Measurements from ENCODE around the gene ZC3H8. TPM values are rescaled to one million over a fixed set of nuclear protein-coding genes. Genes with fewer than 3 reads are reported as not detected.
A peak's percentile ranks its signal among the peaks of the same experiment; 100 is the strongest.

Gene ZC3H8
- total RNA-seq, 1 donor from 2014 or later = 9.4 TPM

GRCh38 chr2:112195167-112195766 lies 59.6 kb downstream of the ZC3H8 start:
- ATAC-seq = peak; percentile 8

DNA sequence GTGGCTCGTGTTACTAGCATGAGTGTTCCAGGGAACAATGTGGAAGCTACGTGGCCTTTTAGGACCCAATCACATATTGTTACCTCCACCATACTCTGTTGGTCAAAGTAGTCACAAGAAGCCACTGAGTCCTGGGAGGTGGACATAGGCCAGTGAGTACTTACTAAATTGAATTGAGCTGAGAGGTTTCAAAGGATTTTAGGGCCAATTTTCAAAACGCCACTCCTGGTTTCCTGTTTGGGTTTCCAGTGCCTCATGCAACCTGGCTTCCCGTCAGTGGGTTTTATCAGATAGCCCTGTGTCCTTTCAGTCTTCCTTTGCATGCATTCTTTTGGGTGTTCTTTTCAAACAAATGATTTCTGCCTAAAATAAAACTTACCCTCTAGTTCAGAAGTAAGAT lies 60.4 kb downstream of the ZC3H8 start:
- ATAC-seq = no peak

- ATAC-seq = no peak
Measured at GRCh38 chr2:112194028-112194427, 60.8 kb downstream of the ZC3H8 start.

DNA sequence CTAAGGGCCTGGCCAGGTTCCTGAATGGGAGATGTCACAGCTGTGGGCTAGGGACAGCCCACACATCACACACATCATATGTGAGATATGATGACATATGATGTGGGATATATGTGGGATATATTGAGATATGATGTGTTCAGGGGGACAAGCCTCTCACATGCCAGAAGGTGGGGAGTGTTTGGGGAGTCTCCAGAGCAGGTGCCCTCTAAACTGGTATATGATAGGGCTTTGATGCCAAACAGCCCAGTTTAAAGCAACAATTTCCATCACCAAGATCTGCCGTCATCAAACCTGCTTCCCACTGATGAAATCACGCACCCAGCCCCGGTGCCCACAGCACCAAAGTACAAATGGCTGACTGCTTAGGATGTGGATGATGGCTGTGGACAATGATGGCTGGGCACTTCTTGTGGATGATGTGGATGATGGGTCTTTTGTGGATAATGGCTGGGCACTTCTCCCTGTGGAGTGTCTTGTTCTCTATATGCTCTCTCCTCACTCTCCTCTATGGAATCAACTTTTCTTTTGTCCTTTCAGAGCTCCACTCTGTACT lies 65.8 kb downstream of the ZC3H8 start:
- no peak for ATAC-seq

- ATAC-seq = peak; percentile 72
Measured at GRCh38 chr2:112187805-112188596, 66.8 kb downstream of the ZC3H8 start.

- ATAC-seq = no peak
Measured at GRCh38 chr2:112187046-112187715, 67.7 kb downstream of the ZC3H8 start.

DNA sequence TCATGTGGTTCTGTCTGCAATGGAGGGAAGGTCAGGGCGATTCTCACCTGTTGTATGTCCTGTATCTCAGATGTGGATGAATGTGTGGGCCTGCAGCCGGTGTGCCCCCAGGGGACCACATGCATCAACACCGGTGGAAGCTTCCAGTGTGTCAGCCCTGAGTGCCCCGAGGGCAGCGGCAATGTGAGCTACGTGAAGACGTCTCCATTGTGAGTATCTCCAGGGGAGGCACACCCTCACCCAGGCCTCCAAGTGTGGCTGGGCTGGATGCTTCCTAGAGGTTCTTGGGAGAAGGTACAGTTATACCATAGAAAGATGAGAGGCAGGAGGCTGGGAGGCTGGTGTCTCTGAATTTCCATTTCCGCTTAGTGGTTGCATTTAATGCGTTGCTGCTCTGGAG lies 69.7 kb downstream of the ZC3H8 start:
- ATAC-seq = no peak

DNA sequence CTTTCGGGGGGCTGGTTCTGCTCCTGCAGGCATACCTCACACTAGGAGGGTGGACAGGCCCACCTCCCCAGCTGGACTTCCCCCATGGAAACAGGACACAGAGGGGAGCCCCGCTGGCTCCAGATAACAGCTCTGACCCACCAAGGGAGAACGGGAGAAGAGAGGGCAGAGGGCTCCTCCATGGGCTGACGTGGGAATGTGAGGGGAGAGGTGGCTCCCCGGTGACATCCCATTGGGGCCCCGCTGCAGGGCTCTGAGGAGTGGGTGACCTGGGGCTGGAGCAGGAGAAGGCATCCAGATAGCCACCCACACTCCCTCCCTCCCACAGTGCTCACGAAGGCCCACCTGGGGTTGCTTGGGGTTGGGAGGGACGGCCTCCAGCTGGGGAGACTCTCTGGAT lies 70.7 kb downstream of the ZC3H8 start:
- no peak for ATAC-seq

DNA sequence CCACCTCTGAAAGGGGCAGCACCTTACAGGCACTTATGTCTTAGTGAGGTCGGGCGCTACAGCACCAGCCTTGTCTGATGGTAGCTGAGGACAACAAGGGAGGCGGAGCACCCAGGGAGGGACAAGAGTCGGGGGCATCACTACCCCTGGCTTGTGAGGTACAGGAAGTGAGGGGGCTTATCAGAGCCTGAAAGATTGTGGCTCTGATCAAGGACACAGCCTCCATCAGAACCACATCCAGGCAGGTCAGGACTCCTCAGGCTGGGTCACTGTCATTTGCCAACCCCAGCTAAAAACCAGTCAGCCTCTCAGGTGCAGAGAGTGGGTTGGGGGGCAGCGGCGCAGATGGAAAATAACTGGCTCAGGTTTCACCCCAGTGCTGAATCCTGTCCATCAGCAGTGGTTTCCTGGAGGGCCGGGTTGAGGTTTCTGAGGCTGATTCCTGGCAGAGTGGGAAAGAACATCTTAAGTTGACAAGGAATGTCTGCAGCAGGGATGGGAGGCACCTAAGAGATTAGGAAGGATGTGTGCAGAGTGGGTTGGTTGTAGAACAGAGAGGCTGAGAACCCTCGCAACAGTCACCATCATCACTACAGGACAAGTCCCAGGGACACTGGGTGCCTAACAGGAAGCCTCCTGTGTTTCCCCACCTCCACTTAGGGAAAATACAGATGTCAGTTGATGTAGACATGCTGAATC lies 71.4 kb downstream of the ZC3H8 start:
- ATAC-seq = no peak

GRCh38 chr2:112182581-112183034 lies 72.2 kb downstream of the ZC3H8 start:
- no peak for ATAC-seq

DNA sequence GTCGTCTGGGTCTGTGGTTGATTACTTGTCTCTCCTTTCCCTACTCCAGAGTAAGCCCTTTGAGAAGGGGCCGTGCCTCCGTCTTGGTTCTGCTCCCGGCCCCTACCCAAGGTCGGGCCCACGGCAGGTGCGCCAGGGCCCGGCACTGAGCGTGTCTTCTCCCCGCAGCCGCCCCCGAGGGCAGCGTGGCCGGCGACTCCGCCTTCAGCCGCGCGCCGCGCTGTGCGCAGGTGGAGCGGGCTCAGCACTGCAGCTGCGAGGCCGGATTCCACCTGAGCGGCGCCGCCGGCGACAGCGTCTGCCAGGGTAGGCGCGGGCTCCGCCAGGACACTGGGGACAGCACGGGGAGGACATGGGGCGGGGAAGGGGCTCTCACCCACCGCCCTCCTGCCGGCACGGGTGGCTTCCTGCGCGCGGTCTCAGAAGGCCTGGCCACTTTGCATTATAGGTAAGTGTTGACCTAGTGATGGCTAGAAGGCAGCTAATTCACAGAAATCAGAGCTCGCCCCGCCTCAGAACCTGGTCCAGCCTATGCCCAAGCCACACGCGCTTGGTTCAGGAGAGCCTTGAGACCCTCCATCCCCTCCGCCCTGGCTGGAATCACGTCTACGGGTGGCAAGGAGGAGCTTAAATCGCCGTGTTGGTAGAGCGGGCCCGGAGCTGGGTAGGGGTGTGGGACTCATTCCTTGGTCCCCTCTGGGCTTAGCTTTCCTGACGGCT lies 73.1 kb downstream of the ZC3H8 start:
- peak; percentile 64 for ATAC-seq

- no peak for ATAC-seq
Measured at GRCh38 chr2:112175958-112176573, 78.8 kb downstream of the ZC3H8 start.

DNA sequence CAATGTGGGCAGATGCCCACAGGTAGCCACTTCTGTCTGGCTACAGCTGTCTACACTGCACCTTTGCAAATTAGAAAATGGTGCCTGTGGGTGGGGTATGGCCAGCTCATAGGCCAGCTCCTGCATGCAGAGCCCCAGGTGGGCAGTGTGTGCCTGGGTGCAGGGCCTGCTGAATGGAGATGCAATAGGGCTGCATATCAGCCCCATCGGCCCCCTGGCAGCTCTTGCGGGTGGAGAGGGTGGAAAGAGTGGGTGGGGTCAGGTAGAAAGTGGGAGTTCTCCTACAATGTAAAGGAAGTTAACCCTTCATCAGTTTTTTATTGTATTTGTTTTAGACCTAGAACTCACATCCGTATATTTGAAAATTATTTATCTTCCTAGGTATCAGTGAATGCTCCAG lies 79.5 kb downstream of the ZC3H8 start:
- no peak for ATAC-seq

GRCh38 chr2:112174383-112174782 lies 80.5 kb downstream of the ZC3H8 start:
- ATAC-seq = no peak

- no peak for ATAC-seq
Measured at GRCh38 chr2:112173646-112174319, 81.1 kb downstream of the ZC3H8 start.

DNA sequence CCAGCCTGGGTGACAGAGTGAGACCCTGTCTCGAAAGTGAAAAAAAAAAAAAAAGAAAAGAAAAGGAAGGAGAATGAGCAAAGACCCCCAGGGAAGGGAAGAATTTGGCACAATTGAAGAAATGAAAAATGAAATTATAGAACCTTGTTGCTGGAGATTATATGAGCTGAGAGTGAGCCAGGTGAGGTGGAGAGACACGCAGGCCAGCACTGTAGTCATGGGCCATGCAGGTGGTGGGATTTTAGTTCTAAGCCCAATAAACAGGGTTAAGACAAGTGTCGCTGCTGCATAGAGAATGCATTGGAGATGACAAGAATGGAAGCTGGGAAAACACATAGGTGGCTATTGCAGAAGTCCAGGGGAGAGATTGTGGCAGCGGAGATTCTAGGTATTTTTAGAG lies 84.3 kb downstream of the ZC3H8 start:
- ATAC-seq = no peak

- ATAC-seq = peak; percentile 66
Measured at GRCh38 chr2:112168422-112169124, 86.3 kb downstream of the ZC3H8 start.

DNA sequence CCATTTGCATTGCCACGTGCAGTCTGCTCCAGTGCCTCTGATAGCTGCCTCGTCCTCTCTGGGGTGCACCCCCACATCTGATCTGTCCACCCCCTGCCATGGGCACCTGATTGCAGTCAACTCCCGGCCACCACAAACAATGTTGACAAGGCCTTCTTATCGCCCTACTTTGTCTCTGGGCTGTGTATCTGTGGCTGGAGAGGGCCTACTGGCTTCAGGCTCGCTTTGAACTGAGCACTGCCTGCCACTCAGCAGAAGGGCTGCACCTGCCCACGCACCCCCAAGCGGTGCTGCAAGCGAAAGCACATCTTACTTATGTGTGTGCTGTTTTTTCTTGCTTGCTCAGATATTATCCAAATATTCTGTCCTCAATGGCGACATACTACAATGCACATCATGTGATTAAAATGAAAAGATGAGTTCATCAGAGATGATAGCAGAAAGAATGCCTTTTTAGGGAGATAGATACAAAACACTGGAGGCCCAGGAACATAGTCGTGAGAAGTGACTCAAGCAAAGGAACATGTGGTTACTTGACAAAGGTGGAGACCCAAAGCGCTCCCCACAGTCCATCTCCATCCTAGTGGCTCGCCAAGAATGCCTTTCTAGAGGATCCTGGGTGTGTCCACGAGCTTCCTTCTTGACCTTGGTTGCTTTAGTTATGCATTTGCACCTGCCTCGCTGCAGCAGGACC lies 87.9 kb downstream of the ZC3H8 start:
- no peak for ATAC-seq

- ATAC-seq = no peak
Measured at GRCh38 chr2:112165296-112165695, 89.5 kb downstream of the ZC3H8 start.

GRCh38 chr2:112164876-112165275 lies 90.0 kb downstream of the ZC3H8 start:
- no peak for ATAC-seq
